Measurements from ENCODE around the gene TNN. TPM values are rescaled to one million over a fixed set of nuclear protein-coding genes. Genes with fewer than 3 reads are reported as not detected.

The TNN gene
- total RNA-seq, 1 donor from 2014 or later = 0.18 TPM

DNA sequence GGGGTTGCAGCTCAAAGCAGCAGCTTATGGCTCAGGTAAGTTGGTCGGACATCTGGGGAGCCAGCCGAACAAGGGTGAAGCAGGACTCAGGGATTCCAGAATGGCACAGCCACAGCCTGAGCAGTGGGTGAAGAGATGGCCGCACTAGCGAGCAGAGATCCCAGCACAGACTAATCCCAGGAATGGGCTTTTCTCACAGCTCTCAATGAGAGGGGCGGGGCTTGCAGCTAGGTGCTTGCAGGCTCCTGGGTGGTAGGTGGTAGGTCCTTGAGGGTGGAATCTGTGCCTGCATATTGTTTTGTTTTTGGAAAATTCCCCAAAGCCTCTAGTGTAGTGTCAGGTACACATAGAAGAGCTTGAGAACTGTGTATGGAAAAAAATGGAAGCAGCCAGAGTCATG lies 116.0 kb downstream of the TNN start:
- DNase-seq (no peak), ATAC-seq (no peak)
- Histone ChIP-seq H3K27ac (no peak overlapping the region), H3K36me3 (peaks cover 7% of the 10 kb centered on the region), H3K9me3 (no peaks in the 10 kb centered on the region), H3K4me3 (no peak overlapping the region), H3K27me3 (ENCODE audit: low read depth) (no peaks in the 10 kb centered on the region), H3K4me1 (peaks cover 76% of the 10 kb centered on the region)
- intact Hi-C loops (cut with DNase I) = no loop called here
- TF ChIP-seq, protein P1, sequence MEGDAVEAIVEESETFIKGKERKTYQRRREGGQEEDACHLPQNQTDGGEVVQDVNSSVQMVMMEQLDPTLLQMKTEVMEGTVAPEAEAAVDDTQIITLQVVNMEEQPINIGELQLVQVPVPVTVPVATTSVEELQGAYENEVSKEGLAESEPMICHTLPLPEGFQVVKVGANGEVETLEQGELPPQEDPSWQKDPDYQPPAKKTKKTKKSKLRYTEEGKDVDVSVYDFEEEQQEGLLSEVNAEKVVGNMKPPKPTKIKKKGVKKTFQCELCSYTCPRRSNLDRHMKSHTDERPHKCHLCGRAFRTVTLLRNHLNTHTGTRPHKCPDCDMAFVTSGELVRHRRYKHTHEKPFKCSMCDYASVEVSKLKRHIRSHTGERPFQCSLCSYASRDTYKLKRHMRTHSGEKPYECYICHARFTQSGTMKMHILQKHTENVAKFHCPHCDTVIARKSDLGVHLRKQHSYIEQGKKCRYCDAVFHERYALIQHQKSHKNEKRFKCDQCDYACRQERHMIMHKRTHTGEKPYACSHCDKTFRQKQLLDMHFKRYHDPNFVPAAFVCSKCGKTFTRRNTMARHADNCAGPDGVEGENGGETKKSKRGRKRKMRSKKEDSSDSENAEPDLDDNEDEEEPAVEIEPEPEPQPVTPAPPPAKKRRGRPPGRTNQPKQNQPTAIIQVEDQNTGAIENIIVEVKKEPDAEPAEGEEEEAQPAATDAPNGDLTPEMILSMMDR (IDR thresholded peaks at IDR 0.05) = no peak

DNA sequence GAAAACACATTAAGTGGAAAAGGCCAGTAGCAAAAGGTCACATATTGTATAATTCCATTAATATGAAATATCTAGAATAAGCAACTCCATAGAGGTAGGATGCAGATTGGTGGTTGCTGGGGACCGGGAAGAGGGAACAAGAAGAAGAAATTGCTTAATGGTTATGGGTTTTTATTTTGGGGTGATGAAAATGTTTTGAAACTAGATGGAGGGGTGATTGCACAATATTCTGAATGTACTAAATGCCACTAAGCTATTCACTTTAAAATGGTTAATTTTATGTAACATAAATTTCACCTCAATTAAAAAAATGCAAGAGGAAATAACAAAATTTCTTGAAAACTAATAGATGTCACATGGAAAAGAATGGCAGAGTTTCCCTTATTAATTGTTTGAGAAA lies 118.3 kb downstream of the TNN start:
- H3K27ac ChIP-seq = no peak overlapping the region
- H3K4me1 ChIP-seq = peaks cover 83% of the 10 kb centered on the region
- TF ChIP-seq, protein P1 (IDR thresholded peaks at IDR 0.05) = no peak

DNA sequence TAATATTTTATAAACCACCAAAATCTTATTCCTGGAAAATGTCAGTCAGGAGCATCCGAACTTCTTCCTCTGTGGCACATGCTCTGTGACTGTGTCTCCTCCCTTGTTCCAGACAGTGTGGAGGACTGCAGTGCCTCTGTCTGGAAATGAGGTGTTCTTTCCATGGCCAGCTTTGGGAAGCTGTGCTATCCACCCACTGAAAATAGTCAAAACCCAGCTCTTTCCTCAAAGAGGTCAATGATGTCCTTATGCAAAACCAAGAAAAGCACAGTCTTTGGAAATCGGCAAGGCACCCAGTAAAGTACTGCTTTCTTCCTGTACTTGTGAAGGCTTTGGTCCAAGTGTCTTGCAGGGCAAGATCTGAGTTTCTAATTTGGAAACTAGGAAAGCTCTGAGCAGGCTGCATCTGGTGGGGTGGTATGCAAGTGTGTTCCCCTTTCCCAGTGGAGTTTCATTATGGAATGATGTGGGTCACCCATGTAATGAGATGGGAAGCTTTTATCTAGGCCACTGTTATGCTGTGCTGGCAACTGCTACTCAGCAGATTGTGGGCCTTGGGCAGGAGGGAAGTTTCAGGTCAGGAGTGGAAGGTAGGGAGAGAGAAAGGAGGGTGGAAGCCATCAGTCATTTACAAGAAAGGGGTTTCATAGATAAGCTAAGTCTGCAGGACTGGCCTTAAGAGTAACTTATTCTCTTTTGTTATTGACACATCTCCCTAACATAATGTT lies 119.0 kb downstream of the TNN start:
- H3K36me3 ChIP-seq = peaks cover 7% of the 10 kb centered on the region
- no peak overlapping the region for H3K4me3 ChIP-seq
- H3K9me3 ChIP-seq = no peaks in the 10 kb centered on the region
- H3K4me1 ChIP-seq = peaks cover 90% of the 10 kb centered on the region
- ATAC-seq = no peak
- no peaks in the 10 kb centered on the region for H3K27me3 ChIP-seq (ENCODE audit: low read depth)
- no peak overlapping the region for H3K27ac ChIP-seq
- TF ChIP-seq, protein P1 (IDR thresholded peaks at IDR 0.05) = no peak
- DNase-seq = no peak
- intact Hi-C loops (cut with DNase I) = no loop called here

More for the DNA sequence above, 118.3 kb downstream of the TNN start:
- intact Hi-C loops (cut with DNase I) = no loop called here
- no peak for DNase-seq
- H3K9me3 ChIP-seq = no peaks in the 10 kb centered on the region
- H3K27me3 ChIP-seq (ENCODE audit: low read depth) = no peaks in the 10 kb centered on the region
- ATAC-seq = no peak
- H3K4me3 ChIP-seq = no peak overlapping the region
- peaks cover 7% of the 10 kb centered on the region for H3K36me3 ChIP-seq

DNA sequence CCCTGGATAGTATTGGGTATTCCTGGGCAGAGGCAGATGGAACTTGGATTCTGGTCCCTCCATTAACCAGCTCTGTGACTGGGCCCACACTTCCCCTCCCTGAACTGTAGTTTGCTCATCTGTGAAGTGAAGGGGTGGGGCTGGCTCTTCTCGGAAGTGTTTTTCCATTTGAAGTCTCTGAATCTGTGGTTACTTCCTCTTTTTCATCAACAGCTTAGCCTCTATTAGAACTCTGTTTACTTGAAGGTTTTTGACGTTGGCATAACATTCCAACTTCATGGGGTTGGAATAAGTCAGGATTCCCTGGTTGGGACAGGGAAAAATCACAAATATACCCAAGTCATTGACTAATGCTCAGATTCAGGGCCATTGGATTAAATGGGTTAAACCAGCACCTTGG lies 121.3 kb downstream of the TNN start:
- intact Hi-C loops (cut with DNase I) = no loop called here
- Histone ChIP-seq H3K4me3 (peak overlapping the region; percentile 66), H3K9me3 (no peaks in the 10 kb centered on the region), H3K36me3 (no peaks in the 10 kb centered on the region), H3K27ac (peak overlapping the region; percentile 93), H3K4me1 (peaks cover 80% of the 10 kb centered on the region), H3K27me3 (ENCODE audit: low read depth) (no peaks in the 10 kb centered on the region)
- DNase-seq (peak; percentile 57), ATAC-seq (peak in 1 of 2 donors; percentile 44)
- TF ChIP-seq, protein P1 (IDR thresholded peaks at IDR 0.05) = no peak

GRCh38 chr1:175191659-175192058 lies 124.0 kb downstream of the TNN start:
- TF ChIP-seq, protein P1 (IDR thresholded peaks at IDR 0.05) = no peak
- H3K9me3 ChIP-seq = no peaks in the 10 kb centered on the region
- peak overlapping the region; percentile 66 for H3K4me3 ChIP-seq
- peak; percentile 49 to 58 for ATAC-seq
- no peak for DNase-seq
- H3K27ac ChIP-seq = peak overlapping the region; percentile 93
- H3K27me3 ChIP-seq (ENCODE audit: low read depth) = no peaks in the 10 kb centered on the region
- H3K36me3 ChIP-seq = no peaks in the 10 kb centered on the region
- H3K4me1 ChIP-seq = peaks cover 62% of the 10 kb centered on the region
- intact Hi-C loops (cut with DNase I) = no loop called here

All from lower lobe of right lung (tissue), 2 donors.